ENCODE data around the gene TMEM217. TPM values are rescaled to one million over a fixed set of nuclear protein-coding genes. Genes with fewer than 3 reads are reported as not detected.
"Not testable (repeated sequence)": the region's sequence is repeated elsewhere in the genome, so short reads cannot be mapped to it uniquely, and the experiment has no call there.

Gene TMEM217
- total RNA-seq, 1 experiment from 2014 or later: 0.10 TPM

GRCh38 chr6:37221585-37222124 is 36.3 kb downstream of the TMEM217 start:
- DNase-seq (ENCODE audit: extremely low read depth, low read depth): no peak

DNA sequence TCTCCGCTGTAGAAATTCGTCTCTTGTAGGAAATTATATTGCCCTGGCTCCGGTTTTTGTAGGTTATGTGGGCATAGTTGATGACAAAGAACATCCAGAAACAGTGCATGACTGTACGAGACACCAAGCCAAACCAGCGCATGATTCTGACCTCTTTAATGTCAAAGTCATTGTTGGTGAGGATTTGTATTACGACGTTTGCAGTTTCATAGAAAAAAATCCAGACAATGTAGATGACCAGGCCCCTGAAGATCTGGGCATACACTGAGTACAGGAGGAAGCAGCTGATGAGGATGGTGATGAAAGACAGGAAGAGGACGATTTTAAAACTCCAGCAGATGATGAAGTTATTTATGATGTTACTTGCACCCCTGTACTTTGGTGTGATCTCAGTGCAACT is 39.4 kb downstream of the TMEM217 start:
- DNase-seq (ENCODE audit: extremely low read depth, low read depth): no peak

- DNase-seq (ENCODE audit: extremely low read depth, low read depth): no peak
Observed at GRCh38 chr6:37218061-37218460, 39.9 kb downstream of the TMEM217 start.

DNA sequence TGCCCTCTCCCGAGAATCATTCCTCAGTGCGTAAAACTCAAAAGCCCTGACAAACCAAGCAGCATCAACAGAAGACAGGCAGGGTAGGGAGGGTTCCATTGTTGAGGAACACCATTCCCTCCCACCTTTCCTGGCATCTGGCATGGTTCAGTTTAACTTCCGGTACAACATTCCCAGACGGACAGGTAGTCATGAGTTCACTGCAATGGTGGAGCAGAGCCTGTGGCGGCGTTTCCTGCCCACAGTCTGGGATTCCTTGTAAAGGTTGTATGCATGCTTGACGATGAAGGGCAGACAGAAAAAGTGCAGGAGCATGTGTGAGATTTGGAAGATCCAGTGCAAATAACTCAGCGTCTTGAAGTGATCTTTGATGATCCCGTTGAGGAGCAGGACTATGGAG is 45.7 kb downstream of the TMEM217 start:
- no peak for DNase-seq (ENCODE audit: extremely low read depth, low read depth)

GRCh38 chr6:37210313-37210968 is 47.5 kb downstream of the TMEM217 start:
- DNase-seq (ENCODE audit: extremely low read depth, low read depth): peak; percentile 73

GRCh38 chr6:37209461-37210205 is 48.3 kb downstream of the TMEM217 start:
- DNase-seq (ENCODE audit: extremely low read depth, low read depth): no peak

- DNase-seq (ENCODE audit: extremely low read depth, low read depth): no peak
Observed at GRCh38 chr6:37208793-37209192, 49.2 kb downstream of the TMEM217 start.

GRCh38 chr6:37207903-37208456 is 50.0 kb downstream of the TMEM217 start:
- DNase-seq (ENCODE audit: extremely low read depth, low read depth): peak; percentile 74

DNA sequence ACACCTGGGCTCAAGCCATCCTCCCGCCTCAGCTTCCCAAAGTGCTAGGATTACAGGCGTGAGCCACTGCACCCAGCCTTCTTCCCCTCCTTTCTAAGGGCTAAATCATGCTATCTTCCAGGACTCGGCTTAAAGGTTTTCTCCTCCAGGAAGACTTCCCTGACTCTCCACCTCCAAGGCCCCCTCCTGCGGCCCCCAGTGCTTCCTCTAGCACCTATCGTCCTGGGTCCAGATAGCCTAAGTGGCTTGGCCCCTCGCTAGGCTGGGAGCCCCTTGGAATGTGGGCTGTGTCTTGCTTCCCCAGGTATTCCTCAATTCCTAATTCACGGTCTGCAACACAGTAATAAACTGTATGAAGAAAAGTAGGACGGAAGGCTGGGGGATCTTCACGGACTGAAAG is 51.3 kb downstream of the TMEM217 start:
- no peak for DNase-seq (ENCODE audit: extremely low read depth, low read depth)

DNA sequence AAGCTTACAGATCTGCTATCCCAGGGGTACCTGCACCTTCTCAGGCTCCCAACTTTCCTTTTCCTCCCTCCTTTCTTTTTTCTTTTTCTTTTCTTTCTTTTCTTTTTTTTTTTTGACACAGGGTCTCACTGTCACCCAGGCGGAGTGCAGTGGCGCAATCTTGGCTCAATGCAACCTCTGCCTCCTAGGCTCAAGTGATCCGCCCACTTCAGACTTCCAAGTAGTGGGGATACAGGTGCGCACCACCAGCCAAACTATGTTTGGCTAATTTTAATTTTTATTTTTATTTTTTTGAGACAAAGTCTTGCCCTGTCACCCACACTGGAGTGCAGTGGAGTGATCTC is 52.0 kb downstream of the TMEM217 start:
- DNase-seq (ENCODE audit: extremely low read depth, low read depth): no peak

GRCh38 chr6:37205175-37205996 is 52.6 kb downstream of the TMEM217 start:
- DNase-seq (ENCODE audit: extremely low read depth, low read depth): no peak

DNA sequence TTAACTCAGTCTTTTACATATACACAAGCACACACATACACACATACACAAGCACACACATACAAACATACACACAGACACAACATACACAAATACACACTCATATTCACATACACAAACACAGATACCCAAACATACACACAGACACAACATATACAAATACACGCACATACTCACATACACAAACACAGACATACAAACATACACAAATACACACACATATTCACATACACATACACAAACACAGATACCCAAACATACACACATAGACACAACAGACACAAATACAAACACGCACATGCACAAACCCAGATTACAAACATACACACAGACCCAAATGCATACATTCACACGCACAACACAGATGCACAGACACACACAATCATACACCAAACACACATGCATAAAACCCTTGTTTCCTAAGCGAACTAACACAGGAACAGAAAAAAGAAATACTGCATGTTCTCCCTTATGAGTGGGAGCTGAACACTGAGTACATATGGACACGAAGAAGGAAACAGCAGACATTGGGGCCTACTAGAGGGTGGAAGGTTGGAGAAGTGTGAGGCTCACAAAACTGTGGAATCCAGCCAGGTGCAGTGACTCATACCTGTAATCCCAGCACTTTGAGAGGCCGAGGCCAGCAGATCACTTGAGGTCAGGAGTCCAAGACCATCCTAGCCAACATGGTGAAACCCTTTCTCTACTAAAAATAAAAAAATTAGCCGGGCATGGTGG is 53.8 kb downstream of the TMEM217 start:
- DNase-seq (ENCODE audit: extremely low read depth, low read depth): no peak

DNA sequence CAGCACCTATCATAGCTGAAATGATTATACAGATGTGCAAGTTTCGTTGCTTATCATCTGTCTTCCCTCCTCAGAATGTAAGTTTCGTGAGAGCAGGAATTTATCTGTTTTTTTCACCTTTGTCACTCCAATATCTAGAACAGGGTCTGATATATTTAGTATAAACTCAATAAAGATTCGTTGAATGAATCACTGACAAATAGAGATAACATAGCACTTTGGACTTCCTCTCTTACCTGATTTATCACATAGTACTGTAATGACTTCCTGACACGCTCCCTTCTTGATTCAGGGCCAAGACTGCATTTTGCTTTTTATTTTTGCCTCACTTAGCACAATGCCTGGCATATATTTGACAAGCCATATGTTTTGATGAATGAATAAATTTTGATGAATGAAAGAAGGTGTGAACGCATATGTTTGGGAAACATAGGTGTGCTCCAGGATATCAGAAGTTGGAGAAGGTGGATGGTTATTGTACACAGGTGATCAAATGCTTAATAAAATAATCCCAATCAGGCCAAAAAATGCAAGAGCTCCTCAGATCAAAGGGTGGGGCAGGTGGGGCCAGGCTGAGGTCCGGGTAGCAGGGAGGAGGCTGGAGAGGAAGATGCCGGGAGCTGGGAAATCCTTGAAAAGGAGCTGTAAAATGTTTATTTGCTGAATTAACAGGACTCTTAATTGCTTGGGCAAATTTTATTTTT is 55.0 kb downstream of the TMEM217 start:
- DNase-seq (ENCODE audit: extremely low read depth, low read depth): no peak

- no peak for DNase-seq (ENCODE audit: extremely low read depth, low read depth)
Observed at GRCh38 chr6:37201726-37202125, 56.2 kb downstream of the TMEM217 start.

DNA sequence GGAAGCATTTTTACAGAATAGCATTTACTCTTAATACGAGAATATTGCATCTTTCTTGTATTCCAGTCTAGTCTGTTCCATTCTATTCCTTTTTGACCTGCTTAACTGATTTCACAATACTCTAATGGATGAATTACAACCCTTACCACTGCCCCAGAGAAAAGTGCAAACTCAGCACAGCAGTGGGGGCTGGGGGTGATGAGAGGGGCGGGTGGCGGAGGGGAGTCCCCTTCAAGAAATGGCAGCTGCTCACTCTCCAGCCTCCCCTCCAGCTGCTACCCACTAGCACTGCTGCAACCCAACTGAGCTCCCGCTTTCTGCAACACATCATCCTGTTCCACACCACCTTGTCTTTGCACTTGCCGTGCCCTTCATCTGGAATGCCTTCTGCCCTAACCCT is 57.9 kb downstream of the TMEM217 start:
- DNase-seq (ENCODE audit: extremely low read depth, low read depth): no peak

GRCh38 chr6:37196451-37196850 is 61.5 kb downstream of the TMEM217 start:
- not testable (repeated sequence) for DNase-seq (ENCODE audit: extremely low read depth, low read depth)

GRCh38 chr6:37194886-37195285 is 63.1 kb downstream of the TMEM217 start:
- not testable (repeated sequence) for DNase-seq (ENCODE audit: extremely low read depth, low read depth)

- DNase-seq (ENCODE audit: extremely low read depth, low read depth): no peak
Observed at GRCh38 chr6:37192666-37193065, 65.3 kb downstream of the TMEM217 start.

- no peak for DNase-seq (ENCODE audit: extremely low read depth, low read depth)
Observed at GRCh38 chr6:37190159-37190535, 67.8 kb downstream of the TMEM217 start.

Data from NCI-H460 (cell line).